ENCODE results near the gene KANSL2. TPM values are rescaled to one million over a fixed set of nuclear protein-coding genes. Genes with fewer than 3 reads are reported as not detected.

The KANSL2 gene
- total RNA-seq, 1 experiment from 2014 or later = 41.6 TPM

DNA sequence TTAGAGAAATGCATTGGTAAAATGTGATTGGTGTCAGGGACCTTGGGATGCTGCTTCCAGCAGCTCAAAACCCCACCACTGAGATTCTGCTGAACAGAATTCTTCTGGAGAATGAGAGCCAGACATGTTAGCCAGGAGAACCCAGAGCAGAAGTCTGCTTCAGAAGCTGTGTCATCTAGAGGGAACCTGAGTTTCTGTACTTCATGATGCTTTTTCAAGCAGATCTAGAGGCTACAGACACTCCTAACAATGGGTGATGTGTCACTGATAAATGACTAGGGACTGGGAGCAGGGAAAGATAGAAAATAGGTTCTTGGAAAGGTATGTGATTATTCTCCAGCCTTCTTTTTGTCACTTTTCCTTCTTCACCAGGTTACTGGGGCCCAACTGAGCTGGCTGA is 41.6 kb downstream of the KANSL2 start:
- Histone ChIP-seq H4K20me1 (ENCODE audit: insufficient read depth) (no peaks in the 10 kb centered on the region), H3K27ac (ENCODE audit: low read depth, low read length) (no peak overlapping the region), H3K9me3 (ENCODE audit: control insufficient read depth in 1 of 2, insufficient read depth in 1 of 2, low read depth in 1 of 2, low read length in 2 of 2) (no peaks in the 10 kb centered on the region), H3K4me2 (ENCODE audit: low read length) (no peak overlapping the region), H2AFZ (ENCODE audit: low read depth, low read length, poor library complexity, severe bottlenecking) (no peak overlapping the region), H3K9me2 (ENCODE audit: insufficient read depth) (no peaks in the 10 kb centered on the region), H3K4me3 (replicated peaks in 1 of 2; ENCODE audit: low read depth in 1 of 2, low read length in 2 of 2) (no peak overlapping the region), H3K4me1 (ENCODE audit: control insufficient read depth in 1 of 2, insufficient read depth in 2 of 2, low read length in 2 of 2) (no peaks in the 10 kb centered on the region), H3K36me3 (ENCODE audit: control insufficient read depth in 1 of 2, insufficient read depth in 2 of 2, low read length in 2 of 2) (peaks cover 0 to 7% of the 10 kb centered on the region in 2 experiments; a peak in 1 of 4 replicates), H3K79me2 (ENCODE audit: insufficient read depth, low read length) (no peaks in the 10 kb centered on the region), H3K9ac (ENCODE audit: low read length) (no peak overlapping the region), H3K27me3 (ENCODE audit: insufficient read depth, low read length) (no peaks in the 10 kb centered on the region)
- ChIA-PET POLR2A (no interaction called here), CTCF (no interaction called here), RAD21 (ENCODE audit: low non-redundant PET in 1 of 2, low total read pairs in 2 of 2, uncharacterized antibody in 2 of 2, unreplicated experiment in 2 of 2) (no interaction called here)
- no TSS peak for BruUV-seq (replicated peaks)
- ATAC-seq (no peak), DNase-seq (ENCODE audit: low read depth, low spot score) (no peak)
- intact Hi-C loops (cut with micrococcal nuclease) = no loop called here
- TF ChIP-seq RAD21 (IDR thresholded peaks at IDR 0.05; ENCODE audit: low read depth) = no peak
- no peak for TF ChIP-seq SIN3A (IDR thresholded peaks at IDR 0.05; ENCODE audit: low read depth)
- TF ChIP-seq EGR1 (IDR thresholded peaks at IDR 0.05; ENCODE audit: low read depth) = no peak
- no peak for TF ChIP-seq POLR2AphosphoS5 (IDR thresholded peaks at IDR 0.05; ENCODE audit: low read depth, low read length)
- no peak for TF ChIP-seq ELF1 (IDR thresholded peaks at IDR 0.05; ENCODE audit: borderline replicate concordance, low read depth)
- no peak for TF ChIP-seq CBX3 (IDR thresholded peaks at IDR 0.05; ENCODE audit: low read depth)
- TF ChIP-seq EZH2phosphoT487 (IDR thresholded peaks at IDR 0.05; ENCODE audit: borderline replicate concordance) = no peak
- TF ChIP-seq, protein P1, sequence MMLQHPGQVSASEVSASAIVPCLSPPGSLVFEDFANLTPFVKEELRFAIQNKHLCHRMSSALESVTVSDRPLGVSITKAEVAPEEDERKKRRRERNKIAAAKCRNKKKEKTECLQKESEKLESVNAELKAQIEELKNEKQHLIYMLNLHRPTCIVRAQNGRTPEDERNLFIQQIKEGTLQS (IDR thresholded peaks at IDR 0.05) = no peak
- TF ChIP-seq JUND (IDR thresholded peaks at IDR 0.05) = no peak
- TF ChIP-seq ZNF274 (IDR thresholded peaks at IDR 0.05; ENCODE audit: low read depth, low read length) = no peak
- no peak for TF ChIP-seq ZFX (IDR thresholded peaks at IDR 0.05)
- TF ChIP-seq, protein P2, sequence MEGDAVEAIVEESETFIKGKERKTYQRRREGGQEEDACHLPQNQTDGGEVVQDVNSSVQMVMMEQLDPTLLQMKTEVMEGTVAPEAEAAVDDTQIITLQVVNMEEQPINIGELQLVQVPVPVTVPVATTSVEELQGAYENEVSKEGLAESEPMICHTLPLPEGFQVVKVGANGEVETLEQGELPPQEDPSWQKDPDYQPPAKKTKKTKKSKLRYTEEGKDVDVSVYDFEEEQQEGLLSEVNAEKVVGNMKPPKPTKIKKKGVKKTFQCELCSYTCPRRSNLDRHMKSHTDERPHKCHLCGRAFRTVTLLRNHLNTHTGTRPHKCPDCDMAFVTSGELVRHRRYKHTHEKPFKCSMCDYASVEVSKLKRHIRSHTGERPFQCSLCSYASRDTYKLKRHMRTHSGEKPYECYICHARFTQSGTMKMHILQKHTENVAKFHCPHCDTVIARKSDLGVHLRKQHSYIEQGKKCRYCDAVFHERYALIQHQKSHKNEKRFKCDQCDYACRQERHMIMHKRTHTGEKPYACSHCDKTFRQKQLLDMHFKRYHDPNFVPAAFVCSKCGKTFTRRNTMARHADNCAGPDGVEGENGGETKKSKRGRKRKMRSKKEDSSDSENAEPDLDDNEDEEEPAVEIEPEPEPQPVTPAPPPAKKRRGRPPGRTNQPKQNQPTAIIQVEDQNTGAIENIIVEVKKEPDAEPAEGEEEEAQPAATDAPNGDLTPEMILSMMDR (IDR thresholded peaks at IDR 0.05 in 2 of 3, conservative IDR thresholded peaks at IDR 0.05 in 1 of 3; ENCODE audit: borderline replicate concordance in 1 of 3, insufficient read depth in 1 of 3, low read depth in 2 of 3, low read length in 2 of 3) = no peak
- no peak for TF ChIP-seq SP1 (IDR thresholded peaks at IDR 0.05; ENCODE audit: low read depth)
- no peak for TF ChIP-seq EZH2 (IDR thresholded peaks at IDR 0.05)
- TF ChIP-seq POLR2A (IDR thresholded peaks at IDR 0.05; ENCODE audit: borderline replicate concordance, extremely low read depth, insufficient read depth, insufficient read length) = no peak
- TF ChIP-seq FOSL1 (IDR thresholded peaks at IDR 0.05; ENCODE audit: low read depth) = no peak
- TF ChIP-seq, protein P3, sequence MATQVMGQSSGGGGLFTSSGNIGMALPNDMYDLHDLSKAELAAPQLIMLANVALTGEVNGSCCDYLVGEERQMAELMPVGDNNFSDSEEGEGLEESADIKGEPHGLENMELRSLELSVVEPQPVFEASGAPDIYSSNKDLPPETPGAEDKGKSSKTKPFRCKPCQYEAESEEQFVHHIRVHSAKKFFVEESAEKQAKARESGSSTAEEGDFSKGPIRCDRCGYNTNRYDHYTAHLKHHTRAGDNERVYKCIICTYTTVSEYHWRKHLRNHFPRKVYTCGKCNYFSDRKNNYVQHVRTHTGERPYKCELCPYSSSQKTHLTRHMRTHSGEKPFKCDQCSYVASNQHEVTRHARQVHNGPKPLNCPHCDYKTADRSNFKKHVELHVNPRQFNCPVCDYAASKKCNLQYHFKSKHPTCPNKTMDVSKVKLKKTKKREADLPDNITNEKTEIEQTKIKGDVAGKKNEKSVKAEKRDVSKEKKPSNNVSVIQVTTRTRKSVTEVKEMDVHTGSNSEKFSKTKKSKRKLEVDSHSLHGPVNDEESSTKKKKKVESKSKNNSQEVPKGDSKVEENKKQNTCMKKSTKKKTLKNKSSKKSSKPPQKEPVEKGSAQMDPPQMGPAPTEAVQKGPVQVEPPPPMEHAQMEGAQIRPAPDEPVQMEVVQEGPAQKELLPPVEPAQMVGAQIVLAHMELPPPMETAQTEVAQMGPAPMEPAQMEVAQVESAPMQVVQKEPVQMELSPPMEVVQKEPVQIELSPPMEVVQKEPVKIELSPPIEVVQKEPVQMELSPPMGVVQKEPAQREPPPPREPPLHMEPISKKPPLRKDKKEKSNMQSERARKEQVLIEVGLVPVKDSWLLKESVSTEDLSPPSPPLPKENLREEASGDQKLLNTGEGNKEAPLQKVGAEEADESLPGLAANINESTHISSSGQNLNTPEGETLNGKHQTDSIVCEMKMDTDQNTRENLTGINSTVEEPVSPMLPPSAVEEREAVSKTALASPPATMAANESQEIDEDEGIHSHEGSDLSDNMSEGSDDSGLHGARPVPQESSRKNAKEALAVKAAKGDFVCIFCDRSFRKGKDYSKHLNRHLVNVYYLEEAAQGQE (IDR thresholded peaks at IDR 0.05; ENCODE audit: low read depth) = no peak
- TF ChIP-seq, protein P4, sequence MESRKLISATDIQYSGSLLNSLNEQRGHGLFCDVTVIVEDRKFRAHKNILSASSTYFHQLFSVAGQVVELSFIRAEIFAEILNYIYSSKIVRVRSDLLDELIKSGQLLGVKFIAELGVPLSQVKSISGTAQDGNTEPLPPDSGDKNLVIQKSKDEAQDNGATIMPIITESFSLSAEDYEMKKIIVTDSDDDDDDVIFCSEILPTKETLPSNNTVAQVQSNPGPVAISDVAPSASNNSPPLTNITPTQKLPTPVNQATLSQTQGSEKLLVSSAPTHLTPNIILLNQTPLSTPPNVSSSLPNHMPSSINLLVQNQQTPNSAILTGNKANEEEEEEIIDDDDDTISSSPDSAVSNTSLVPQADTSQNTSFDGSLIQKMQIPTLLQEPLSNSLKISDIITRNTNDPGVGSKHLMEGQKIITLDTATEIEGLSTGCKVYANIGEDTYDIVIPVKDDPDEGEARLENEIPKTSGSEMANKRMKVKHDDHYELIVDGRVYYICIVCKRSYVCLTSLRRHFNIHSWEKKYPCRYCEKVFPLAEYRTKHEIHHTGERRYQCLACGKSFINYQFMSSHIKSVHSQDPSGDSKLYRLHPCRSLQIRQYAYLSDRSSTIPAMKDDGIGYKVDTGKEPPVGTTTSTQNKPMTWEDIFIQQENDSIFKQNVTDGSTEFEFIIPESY (IDR thresholded peaks at IDR 0.05; ENCODE audit: extremely low read depth, insufficient replicate concordance, low read length) = no peak
- TF ChIP-seq, protein P5, sequence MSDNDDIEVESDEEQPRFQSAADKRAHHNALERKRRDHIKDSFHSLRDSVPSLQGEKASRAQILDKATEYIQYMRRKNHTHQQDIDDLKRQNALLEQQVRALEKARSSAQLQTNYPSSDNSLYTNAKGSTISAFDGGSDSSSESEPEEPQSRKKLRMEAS (IDR thresholded peaks at IDR 0.05) = no peak
- TF ChIP-seq YY1 (IDR thresholded peaks at IDR 0.05; ENCODE audit: extremely low read depth, insufficient replicate concordance, low read depth, low read length) = no peak

Measured in HCT116 (cell line).